Adrenal gland (tissue), 12 donors: ENCODE data around the gene FOSL1. TPM values are rescaled to one million over a fixed set of nuclear protein-coding genes. Genes with fewer than 3 reads are reported as not detected.

Experiments used
- DNase-seq, 7 donors: peaks; one replicate each; pipeline ENCODE4 v3.0.0-alpha.2; 2019 to 2020
- H3K27ac ChIP-seq, 5 donors: fragments of 200-600 bp; sonication (generic) in 4 of 5; 1 replicate in 3 of 5; 2 replicates in 2 of 5; pipeline versions ENCODE4 v1.5.1 to v1.8.0; 2016 to 2020; ENCODE audit warnings: mild to moderate bottlenecking in 1 of 5
- H3K27me3 ChIP-seq: fragments of 200-600 bp; 2 replicates; pipeline ENCODE4 v1.8.0; 2021
- H3K36me3 ChIP-seq, 2 donors: fragments of 200-600 bp; replicated peaks in 1 of 2; 1 replicate in 1 of 2; 2 replicates in 1 of 2; pipeline versions ENCODE4 v1.5.1 to v1.8.0; 2018 to 2022
- H3K4me1 ChIP-seq, 2 donors: fragments of 200-600 bp; replicated peaks in 1 of 2; 1 replicate in 1 of 2; 2 replicates in 1 of 2; pipeline versions ENCODE4 v1.5.1 to v1.8.0; 2018 to 2021
- H3K4me3 ChIP-seq, 4 donors: fragments of 200-600 bp; sonication (generic) in 3 of 4; one replicate each; pipeline ENCODE4 v1.5.1; 2016 to 2018
- H3K9me3 ChIP-seq, 3 donors: fragments of 200-600 bp; sonication (generic) in 1 of 3; replicated peaks in 1 of 3; 1 replicate in 2 of 3; 2 replicates in 1 of 3; pipeline versions ENCODE4 v1.5.1 to v1.8.0; 2016 to 2021
- POLR2A ChIP-seq, 2 donors: fragments of 450-650 bp; IDR thresholded peaks; one replicate each; pipeline ENCODE4 v1.6.1; 2017; ENCODE audit warnings: antibody characterized with exemption in 2 of 2, mild to moderate bottlenecking in 2 of 2, moderate library complexity in 1 of 2
- WGBS, 4 donors: extraction: QIAGEN DNeasy Blood & Tissue Kit in 2 of 4; methylation state at CpG; one replicate each; pipeline versions ENCODE4 v1.1.5 to v1.1.7; 2013 to 2017; 5-methylcytosine and 5-hydroxymethylcytosine counted together
- intact Hi-C, 2 donors: fragments of 100-400 bp; cut with DNase I; formaldehyde crosslinking; loops; one replicate each; pipeline versions ENCODE4 v1.14.1 to v1.15.0; 2022 to 2023
- polyA plus RNA-seq, 3 donors: library from polyadenylated mRNA; stranded (reverse); fragments of 200-250 nt in 2 of 3; fragments of 350-450 nt in 1 of 3; fragmentation: Illumina TruSeq in 1 of 3; extraction: RNeasy Lipid Tissue Mini Kit (QIAGEN cat#74804) in 1 of 3; gene quantifications; one replicate each; pipeline ENCODE4 v1.2.3, GENCODE V29; 2013 to 2014
- total RNA-seq, 9 donors: library from RNA; depleted of rRNA in 4 of 9; stranded (reverse); fragments of >200 nt in 4 of 9; fragments of 120-200 nt in 1 of 9; fragmentation: NEBNext Ultra II Directional in 1 of 9; extraction: Animal tissue kit (Norgen Biotek cat#: 25700) in 1 of 9; gene quantifications; one replicate each; pipeline versions ENCODE4 v1.1.0 to v1.2.4, GENCODE V29; 2013 to 2023
- TF ChIP-seq, protein P1 (sequence below), 6 experiments: fragments of 450-650 bp in 4 of 6; fragments of 200-600 bp in 2 of 6; sonication (generic) in 1 of 6; IDR thresholded peaks; 1 replicate in 5 of 6; 2 replicates in 1 of 6; pipeline versions ENCODE4 v1.5.1 to v1.8.0; 2016 to 2021; ENCODE audit warnings: antibody characterized with exemption in 6 of 6, mild to moderate bottlenecking in 2 of 6, moderate library complexity in 1 of 6
- donor health status: healthy with polysubstance abuse.
- donor health status: Bipolar disorder and iron deficiency.
- donor health status: DM: yes; HTN: yes; CAD: no.
- donor health status: DM: no; HTN: no; CAD: no.
- donor health status: DM: no; HTN: no; CAD: no.
- donor health status: DM: yes; HTN: yes; CAD: no.

FOSL1 gene
- total and polyA plus RNA-seq, 12 donors, result 2.7 to 34.4 (median 5.4) TPM

DNA sequence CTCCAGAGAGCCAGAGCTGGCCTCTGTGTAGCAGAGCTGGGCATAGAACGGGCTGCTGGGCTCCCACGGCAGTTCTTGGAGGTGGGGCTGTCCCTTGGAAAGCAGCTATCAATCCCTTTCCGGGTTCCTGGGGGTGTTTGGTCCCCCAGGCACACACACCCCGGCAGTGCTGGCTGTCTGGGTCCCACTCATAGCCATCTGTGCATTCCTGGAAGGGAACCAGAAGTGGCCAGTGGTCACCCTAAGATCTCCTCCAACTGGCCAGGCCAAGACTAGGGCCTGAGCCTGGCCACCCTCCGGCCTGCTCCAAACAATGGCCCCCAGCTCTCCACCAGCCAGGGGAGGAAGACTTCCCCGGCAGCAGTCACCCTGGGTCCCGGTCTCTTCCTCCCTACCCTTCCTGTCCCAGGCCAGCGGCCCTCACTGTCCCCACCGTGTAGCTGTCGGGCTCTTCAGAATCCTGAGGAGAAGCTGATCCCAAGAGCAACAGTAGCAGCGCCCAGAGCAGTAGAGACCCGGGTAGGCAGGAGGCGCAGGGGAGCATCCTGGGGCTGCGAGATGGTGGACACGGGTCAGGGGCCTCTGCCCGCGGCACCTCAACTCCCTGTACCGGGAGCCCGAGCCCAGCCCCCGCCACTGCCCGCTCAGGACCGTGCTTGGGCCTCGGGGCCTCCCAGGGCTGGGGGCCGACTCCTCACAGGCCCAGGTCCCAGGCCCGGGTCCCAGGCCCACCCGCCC, 28.2 kb downstream of the FOSL1 start:
- intact Hi-C loops, result no loop called here
- Histone ChIP-seq H3K9me3 (no peaks in the 10 kb centered on the region), H3K27ac (peak overlapping the region in 4 of 5 donors; percentile 44 to 93 (median 82)), H3K4me1 (peaks cover 2 to 17% of the 10 kb centered on the region in 2 donors), H3K4me3 (peak overlapping the region in 2 of 4 donors; percentile 30 to 61), H3K36me3 (peaks cover 0 to 20% of the 10 kb centered on the region in 2 donors), H3K27me3 (no peaks in the 10 kb centered on the region)
- whole genome bisulfite sequencing, 4 donors, result 26 to 54% (median 44%) methylated on average over 3 to 26 of the region's 26 CpGs
- TF ChIP-seq, protein P1, sequence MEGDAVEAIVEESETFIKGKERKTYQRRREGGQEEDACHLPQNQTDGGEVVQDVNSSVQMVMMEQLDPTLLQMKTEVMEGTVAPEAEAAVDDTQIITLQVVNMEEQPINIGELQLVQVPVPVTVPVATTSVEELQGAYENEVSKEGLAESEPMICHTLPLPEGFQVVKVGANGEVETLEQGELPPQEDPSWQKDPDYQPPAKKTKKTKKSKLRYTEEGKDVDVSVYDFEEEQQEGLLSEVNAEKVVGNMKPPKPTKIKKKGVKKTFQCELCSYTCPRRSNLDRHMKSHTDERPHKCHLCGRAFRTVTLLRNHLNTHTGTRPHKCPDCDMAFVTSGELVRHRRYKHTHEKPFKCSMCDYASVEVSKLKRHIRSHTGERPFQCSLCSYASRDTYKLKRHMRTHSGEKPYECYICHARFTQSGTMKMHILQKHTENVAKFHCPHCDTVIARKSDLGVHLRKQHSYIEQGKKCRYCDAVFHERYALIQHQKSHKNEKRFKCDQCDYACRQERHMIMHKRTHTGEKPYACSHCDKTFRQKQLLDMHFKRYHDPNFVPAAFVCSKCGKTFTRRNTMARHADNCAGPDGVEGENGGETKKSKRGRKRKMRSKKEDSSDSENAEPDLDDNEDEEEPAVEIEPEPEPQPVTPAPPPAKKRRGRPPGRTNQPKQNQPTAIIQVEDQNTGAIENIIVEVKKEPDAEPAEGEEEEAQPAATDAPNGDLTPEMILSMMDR (IDR thresholded peaks at IDR 0.05), result no peak
- no peak for TF ChIP-seq POLR2A (IDR thresholded peaks at IDR 0.05)
- no peak for DNase-seq

DNA sequence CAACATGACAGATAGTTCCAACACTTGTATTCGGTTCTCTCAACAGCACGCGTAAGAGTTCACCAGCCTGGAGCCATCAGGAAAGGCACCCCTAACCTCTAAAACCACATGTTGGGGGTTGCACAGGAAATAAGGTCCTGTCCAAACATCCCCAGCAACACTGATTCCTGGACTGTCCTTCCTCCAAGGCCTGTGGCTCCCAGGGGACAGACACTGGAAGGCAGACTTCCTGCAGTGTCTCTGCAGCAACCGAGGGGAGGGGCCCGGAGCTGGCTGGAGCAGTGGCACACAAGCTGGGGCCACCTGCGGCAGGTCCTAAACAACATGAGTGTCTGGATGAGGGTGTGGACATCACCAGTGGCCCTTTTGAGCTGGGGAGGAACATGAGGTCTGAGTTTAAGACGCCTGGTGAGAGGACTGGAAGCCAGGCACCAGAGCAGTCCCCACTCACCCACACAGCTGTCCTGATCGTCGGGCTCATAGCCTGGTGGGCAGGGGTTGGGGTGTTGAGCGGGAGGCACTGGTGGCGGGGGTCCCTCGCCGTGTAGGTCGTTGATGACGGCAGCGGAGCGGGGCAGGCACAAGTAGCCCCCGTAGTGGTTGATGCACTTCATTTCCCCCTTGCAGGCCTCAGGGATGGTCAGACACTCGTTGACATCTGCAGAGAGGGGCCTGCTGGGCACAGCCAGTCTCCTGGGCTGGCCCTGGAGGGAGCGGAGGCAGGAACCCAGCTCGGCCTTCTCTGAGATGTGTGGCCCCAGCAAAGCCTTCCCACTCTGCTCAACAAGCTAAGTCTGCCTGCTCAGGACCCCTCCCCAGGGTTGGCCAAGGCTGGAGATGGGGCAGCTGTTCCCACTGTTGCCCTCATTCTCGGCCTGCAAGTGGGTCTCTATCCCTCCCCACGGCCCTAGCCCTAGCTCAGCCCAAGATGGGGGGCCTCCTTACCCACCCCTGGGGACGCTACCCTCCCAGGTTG, 29.2 kb downstream of the FOSL1 start:
- DNase-seq, result peak in 2 of 7 donors; percentile 38 to 46
- H3K27ac ChIP-seq, result peak overlapping the region in 3 of 5 donors; percentile 44 to 93 (median 86)
- WGBS, 4 donors, result 65 to 81% (median 67%) methylated on average over 8 to 24 of the region's 24 CpGs
- intact Hi-C loops, result no loop called here
- H3K4me1 ChIP-seq, result peaks cover 2 to 17% of the 10 kb centered on the region in 2 donors
- peak overlapping the region in 1 of 4 donors; percentile 61 for H3K4me3 ChIP-seq
- H3K9me3 ChIP-seq, result no peaks in the 10 kb centered on the region
- peaks cover 0 to 30% of the 10 kb centered on the region in 2 donors for H3K36me3 ChIP-seq
- TF ChIP-seq, protein P1 (IDR thresholded peaks at IDR 0.05), result no peak
- no peak for TF ChIP-seq POLR2A (IDR thresholded peaks at IDR 0.05)
- H3K27me3 ChIP-seq, result no peaks in the 10 kb centered on the region

DNA sequence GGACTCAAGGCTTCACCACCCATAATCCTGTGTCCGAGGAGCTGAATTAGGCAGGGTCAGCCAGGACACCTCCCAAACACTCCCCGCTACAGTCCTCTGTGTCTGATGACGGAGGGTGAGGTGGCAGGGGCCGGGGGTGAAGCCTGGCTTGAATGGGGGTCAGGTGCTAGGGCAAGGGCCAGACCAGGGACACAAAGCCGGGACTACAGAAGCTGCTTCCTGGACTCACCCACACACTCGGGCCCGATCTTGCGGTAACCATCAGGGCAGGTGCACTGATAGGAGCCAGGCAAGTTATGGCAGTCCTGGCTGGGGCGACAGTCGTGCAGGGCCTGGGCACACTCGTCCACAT, 29.9 kb downstream of the FOSL1 start:
- WGBS, 4 donors, result 69 to 80% (median 79%) methylated on average over 10 to 11 of the region's 11 CpGs
- DNase-seq, result peak in 1 of 7 donors; percentile 57
- Histone ChIP-seq H3K27me3 (no peaks in the 10 kb centered on the region), H3K4me3 (no peak overlapping the region), H3K36me3 (peaks cover 0 to 37% of the 10 kb centered on the region in 2 donors), H3K4me1 (peaks cover 2 to 17% of the 10 kb centered on the region in 2 donors), H3K27ac (peak overlapping the region in 1 of 5 donors; percentile 93), H3K9me3 (no peaks in the 10 kb centered on the region)
- no peak for TF ChIP-seq POLR2A (IDR thresholded peaks at IDR 0.05)
- TF ChIP-seq, protein P1 (IDR thresholded peaks at IDR 0.05), result no peak
- intact Hi-C loops, result no loop called here
